AG08396 (cell line): ENCODE data around the gene CD3G.
"Not testable (repeated sequence)": the region's sequence is repeated elsewhere in the genome, so short reads cannot be mapped to it uniquely, and the experiment has no call there.

Experiments used
- DNase-seq: peaks from one replicate; pipeline ENCODE4 v3.0.0; 2012; ENCODE audit warnings: low spot score, mixed read lengths

The CD3G gene

DNA sequence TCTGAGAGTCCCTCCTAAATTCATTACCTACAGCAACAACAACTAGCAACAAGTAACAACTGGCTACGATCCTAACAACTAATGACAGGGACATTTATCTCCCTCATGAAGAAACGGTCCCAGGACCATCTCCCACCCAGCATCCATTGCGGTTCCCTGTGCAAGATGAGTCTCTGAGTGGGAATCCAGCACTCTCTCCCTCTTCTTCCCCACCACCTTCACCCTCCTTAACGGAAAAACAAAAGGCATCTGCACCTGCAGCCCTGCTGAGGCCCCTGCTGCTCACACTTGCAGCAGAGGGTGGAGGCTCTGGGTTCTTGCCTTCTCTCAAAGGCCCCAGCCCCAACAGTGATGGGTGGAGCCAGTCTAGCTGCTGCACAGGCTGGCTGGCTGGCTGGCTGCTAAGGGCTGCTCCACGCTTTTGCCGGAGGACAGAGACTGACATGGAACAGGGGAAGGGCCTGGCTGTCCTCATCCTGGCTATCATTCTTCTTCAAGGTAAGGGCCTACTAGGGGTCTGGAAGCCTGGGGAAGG, at the start of gene CD3G:
Gene CD3G, plus strand, starts transcription at position 364 of the 535 bp plus-strand sequence. Its CDS starts 80 bp downstream, at position 444.
- DNase-seq = no peak

- no peak for DNase-seq
Observed at GRCh38 chr11:118295199-118295598, 48.9 kb upstream of the CD3G start.

DNA sequence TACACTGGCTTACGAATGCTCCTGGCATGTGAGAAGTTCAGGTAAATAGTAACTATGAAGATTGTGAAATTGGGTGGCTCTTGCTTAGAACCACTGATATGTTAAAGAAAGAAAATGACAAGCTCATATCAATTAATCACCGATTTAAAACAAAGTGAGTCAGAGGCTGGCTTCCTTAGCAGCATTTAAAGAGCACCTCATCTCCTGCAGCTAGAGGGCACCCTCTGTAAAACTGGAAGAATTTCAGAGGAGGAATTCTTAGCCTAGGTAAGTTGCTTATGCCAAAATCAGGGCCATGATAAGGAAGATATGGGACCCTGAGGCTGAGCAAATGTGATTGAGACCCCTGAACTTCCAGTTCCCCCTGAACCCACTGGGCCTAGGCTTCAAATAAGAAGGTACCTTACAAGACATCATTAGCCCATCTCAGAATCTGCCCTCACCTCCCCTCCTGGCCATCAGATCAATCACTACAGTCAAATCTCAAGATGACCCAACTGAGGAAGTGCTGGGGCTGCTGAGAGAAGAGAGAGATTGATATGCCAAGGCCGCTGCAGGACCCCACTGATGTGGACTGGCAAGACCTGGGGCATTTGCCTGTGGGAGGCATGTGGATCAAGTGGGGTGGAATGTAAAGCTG, 48.2 kb upstream of the CD3G start:
- DNase-seq = no peak

DNA sequence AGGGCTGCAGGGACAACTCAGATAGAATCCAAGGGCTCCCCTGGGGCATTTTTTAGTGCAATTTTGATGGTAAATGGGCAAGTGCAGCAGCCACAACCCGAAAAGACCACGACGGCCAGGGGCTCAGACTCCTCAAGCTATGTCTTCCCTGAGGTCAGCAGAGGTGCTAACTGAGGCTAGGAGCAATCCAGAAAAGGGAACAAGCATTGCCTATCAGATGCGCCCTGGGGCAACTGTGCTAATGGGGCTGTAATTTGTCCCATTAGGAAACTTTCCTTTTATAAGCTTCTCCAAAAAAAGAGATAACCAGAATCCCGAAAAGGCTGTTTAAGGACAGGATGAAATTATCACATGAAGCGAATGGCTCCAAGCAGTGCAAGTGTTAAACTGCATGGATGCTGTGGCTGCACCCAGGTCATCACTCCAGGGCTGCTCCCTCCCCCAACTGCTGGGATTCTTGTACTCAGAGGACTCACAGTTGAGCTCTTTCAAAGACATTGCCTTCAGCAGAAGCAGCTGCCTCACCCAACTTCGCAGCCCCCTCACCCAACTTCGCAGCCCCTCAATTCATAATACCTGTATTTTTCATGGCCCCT, 42.4 kb upstream of the CD3G start:
- DNase-seq = no peak

DNA sequence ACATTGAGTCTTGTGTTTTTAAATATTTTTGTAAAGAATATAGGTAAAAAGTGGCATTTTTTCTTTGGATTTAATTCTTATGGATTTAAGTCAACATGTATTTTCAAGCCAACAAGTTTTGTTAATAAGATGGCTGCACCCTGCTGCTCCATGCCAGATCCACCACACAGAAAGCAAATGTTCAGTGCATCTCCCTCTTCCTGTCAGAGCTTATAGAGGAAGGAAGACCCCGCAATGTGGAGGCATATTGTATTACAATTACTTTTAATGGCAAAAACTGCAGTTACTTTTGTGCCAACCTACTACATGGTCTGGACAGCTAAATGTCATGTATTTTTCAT, 39.9 kb upstream of the CD3G start:
- DNase-seq = no peak

DNA sequence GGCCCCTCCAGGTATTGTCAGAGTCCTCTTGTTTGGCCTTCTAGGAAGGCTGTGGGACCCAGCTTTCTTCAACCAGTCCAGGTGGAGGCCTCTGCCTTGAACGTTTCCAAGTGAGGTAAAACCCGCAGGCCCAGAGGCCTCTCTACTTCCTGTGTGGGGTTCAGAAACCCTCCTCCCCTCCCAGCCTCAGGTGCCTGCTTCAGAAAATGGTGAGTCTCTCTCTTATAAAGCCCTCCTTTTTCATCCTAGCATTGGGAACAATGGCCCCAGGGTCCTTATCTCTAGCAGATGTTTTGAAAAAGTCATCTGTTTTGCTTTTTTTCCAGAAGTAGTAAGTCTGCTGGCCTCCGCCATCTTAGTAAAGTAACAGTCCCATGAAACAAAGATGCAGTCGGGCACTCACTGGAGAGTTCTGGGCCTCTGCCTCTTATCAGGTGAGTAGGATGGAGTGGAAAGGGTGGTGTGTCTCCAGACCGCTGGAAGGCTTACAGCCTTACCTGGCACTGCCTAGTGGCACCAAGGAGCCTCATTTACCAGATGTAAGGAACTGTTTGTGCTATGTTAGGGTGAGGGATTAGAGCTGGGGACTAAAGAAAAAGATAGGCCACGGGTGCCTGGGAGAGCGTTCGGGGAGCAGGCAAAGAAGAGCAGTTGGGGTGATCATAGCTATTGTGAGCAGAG, 39.4 kb upstream of the CD3G start, which contains the start of gene CD3E:
Gene CD3E, plus strand, starts transcription at position 163 of the 681 bp plus-strand sequence. Its CDS starts 223 bp downstream, at position 386.
- no peak for DNase-seq

DNA sequence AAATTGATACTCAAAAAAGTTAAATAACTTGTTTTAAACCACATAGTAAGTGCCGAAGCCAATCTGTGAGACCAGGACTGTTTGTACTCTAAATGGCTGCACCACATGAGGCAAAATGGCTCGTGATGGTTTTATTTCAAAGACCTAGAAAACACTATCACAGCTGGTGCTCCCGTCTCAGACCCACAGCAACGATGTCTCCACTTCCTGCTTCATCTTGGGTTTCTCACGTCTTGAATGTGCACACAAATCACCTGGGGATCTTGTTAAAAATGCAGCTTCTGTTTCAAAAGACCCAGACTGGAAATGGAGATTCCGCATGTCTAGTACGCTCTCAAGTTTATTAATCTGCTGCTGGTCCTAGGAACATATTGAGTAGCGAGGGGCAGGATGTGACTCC, 38.4 kb upstream of the CD3G start:
- DNase-seq = no peak

GRCh38 chr11:118306556-118306955, 37.6 kb upstream of the CD3G start:
- DNase-seq = no peak

- not testable (repeated sequence) for DNase-seq
Observed at GRCh38 chr11:118308995-118309528, 35.1 kb upstream of the CD3G start.

- no peak for DNase-seq
Observed at GRCh38 chr11:118310271-118310670, 33.9 kb upstream of the CD3G start.

- DNase-seq = no peak
Observed at GRCh38 chr11:118310781-118311485, 33.2 kb upstream of the CD3G start.

DNA sequence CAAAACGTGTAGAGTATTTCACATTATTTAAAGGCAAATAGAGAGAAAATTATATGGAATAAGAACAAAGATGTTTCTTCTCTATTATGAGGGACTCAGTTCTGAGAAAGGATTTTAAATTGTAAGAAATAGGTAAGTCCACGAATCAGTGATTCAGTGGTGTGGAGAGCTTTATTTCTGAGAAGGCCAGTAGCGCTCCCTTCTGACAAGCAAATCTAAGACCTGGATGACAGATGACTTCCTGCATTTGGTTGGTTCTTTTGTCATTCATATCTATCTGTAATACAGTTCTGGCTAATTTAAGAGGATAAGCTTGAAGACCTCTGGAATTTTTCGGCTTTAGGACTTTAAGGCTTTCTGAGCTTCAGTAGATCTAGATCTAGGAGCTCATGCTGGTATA, 32.6 kb upstream of the CD3G start:
- no peak for DNase-seq

DNA sequence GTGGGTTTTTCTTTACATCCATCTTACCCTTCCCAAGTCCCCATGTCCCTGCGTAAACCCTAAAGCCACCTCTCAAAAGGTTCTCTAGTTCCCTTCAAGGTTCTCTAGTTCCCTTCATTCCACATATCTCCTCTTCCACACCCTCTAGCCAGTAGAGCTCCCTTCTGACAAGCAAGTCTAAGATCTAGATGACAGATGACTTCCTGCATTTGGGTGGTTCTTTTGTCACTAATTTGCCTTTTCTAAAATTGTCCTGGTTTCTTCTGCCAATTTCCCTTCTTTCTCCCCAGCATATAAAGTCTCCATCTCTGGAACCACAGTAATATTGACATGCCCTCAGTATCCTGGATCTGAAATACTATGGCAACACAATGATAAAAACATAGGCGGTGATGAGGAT, 31.8 kb upstream of the CD3G start:
- no peak for DNase-seq

DNA sequence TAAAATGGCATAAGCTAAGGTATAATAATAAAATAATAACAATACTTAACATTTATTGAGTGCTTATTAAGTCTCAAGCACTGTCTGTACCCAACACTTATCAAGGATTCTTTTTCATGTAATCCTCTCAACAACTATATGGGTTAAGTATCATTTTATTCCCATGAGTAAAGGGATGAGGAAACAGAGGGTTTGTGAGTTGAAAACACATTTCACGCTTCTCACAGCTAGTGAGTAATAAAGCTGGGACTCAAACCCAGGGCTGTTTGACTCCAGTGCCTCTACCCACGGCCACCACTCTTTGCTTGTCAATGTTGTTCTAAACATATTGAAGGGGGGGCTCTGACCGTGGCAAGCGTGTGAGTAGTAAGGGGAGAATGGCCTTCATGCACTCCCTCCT, 30.9 kb upstream of the CD3G start:
- no peak for DNase-seq

DNA sequence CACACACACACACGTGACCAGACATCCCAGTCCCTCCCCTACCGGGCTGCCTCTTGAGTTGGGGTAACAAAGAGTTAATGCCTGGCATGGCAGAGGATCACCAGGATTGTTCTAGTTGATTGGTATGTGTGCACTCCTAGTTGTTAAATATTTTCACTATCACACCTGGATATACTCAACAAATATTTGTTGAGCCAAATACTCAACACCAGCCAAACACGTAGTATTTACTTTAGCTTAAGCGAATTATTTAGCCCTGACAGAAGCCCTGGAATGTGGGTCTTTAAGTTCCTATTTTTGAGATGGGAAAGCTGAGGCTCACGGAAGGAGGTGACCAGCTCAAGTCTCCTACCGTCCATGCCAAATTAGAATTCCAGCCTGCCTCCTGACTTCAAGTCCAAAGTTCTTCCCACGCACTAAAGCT, 29.1 kb upstream of the CD3G start:
- no peak for DNase-seq

- no peak for DNase-seq
Observed at GRCh38 chr11:118318124-118318523, 26.0 kb upstream of the CD3G start.

DNA sequence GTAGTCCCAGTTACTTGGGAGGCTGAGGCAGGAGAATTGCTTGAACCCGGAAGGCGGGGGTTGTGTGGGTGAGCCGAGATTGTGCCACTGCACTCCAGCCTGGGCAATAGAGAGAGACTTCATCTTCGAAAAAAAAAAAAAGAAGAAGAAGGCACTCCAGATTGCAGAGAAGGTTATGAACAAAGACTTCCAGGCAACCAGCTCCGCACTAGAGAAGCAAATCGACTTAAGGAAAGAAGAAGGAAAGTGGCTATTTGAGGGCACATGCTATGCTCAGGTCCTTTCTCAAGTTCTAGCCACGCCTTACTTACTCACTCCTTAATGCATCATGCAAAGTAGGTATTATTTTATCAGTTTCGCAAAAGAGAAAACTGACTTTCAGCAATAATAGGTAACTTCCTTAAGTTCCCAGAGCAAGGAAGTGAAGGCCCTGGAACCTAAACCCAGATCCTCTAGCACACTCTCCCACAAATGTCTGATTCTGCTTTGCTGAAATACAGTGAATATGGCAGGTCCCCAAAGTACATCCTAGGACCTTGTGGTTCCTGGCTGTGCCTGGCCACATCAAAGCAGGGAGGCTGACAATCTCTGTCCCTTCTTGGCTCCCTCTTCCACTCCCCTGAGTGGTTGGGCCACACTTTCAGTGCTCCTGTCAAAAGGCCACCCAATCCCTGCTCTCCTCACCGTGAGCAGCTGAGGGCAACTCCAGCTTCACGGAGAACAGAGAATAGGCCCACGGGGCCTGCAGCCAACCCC, 25.4 kb upstream of the CD3G start:
- DNase-seq = no peak

DNA sequence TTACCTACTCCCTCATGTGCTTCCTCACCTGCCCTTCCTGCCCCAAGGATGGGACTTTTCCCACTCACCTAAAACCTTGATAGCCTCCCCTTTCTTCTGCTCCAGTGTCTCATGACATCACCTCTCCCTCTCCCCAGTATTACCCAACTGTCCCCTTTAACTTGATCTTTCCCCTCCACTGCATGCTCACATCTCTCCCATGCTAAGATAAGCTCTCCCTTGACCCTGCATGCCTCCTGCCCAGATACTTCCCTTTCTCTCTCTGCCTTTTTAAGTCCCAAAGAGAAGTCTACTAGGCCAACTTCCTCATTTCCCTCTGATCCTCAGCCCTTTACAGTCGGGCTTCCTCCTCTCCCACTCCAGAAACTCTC, 24.8 kb upstream of the CD3G start:
- no peak for DNase-seq

DNA sequence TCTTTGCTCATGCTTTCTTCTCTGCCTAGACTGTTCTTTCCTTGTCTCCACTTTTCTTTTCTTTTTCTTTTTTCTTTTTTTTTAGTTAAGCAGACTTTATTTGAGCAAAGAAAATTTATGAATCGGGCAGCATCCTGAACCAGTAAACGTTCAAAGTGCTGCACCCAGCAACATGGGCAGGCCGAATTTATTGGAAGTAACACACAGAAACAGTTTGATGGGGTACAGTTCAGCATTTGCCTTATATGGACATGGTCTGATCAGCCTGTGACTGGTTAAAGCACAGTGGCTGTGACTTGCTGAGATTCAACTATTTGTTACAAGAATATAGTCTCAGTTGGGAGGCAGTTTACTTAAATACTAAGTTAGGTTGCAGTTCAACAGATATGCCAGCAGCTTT, 23.6 kb upstream of the CD3G start:
- DNase-seq = no peak

DNA sequence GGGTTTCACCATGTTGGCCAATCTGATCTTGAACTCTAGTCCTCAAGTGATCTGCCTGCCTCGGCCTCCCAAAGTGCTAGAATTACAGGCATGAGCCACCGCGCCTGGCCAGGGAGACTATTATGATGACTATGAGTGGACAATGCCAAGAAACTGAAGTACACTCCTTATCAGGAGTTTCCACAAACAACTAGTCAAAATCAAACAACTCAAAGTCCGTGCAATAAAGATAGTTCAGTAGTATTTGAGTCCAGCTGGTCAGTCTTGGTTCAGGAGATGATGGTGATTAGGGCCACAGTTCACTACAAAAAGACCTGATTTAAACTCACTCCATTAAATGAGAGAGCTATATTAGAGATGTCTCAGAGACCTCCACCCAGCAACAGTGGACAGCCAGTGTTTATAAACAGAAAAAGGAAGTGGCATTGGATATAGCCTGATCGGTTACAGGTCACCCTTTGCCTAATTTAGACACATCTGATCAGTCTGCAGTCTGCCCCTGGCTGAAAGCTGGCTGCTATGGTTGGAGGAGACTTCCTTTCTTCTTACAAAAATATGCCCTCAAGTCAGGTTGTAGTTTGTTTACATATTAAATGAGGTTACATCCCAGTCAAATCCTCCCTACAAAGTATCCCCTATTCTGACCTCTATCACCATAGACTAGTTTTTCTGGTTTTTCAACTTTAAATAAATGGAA, 22.6 kb upstream of the CD3G start:
- DNase-seq = no peak

DNA sequence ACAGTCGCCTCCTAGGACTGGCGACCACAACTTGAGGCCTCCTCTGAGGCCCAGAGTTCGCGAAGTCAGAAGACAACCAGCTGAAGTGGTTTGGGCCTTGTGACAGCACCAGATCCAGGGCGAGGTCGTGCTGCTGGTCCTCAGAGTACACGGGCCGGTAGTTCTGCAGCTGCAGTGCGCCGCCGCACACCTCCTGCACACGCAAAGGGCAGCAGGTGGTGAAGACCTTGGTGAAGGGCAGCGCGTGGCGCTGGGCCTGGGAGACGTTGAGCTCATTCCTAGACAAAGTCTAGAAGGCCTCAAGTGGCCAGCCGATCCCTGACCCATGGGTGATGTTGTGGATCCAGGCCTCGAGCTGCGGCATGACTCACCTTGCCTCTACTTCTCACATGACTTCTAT, 21.4 kb upstream of the CD3G start:
- DNase-seq = no peak
